ENCODE data around the gene TRIM52. TPM values are rescaled to one million over a fixed set of nuclear protein-coding genes. Genes with fewer than 3 reads are reported as not detected.

The TRIM52 gene
- total and polyA plus RNA-seq, 9 of the 15 experiments (the other 6 are each of a cell fraction or from before 2014, with no cell fraction given): 3.3 to 21.9 (median 13.5) TPM

GRCh38 chr5:181207960-181208253 lies 53.0 kb downstream of the TRIM52 start (continued):
- TF ChIP-seq, protein P1, sequence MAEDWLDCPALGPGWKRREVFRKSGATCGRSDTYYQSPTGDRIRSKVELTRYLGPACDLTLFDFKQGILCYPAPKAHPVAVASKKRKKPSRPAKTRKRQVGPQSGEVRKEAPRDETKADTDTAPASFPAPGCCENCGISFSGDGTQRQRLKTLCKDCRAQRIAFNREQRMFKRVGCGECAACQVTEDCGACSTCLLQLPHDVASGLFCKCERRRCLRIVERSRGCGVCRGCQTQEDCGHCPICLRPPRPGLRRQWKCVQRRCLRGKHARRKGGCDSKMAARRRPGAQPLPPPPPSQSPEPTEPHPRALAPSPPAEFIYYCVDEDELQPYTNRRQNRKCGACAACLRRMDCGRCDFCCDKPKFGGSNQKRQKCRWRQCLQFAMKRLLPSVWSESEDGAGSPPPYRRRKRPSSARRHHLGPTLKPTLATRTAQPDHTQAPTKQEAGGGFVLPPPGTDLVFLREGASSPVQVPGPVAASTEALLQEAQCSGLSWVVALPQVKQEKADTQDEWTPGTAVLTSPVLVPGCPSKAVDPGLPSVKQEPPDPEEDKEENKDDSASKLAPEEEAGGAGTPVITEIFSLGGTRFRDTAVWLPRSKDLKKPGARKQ (CRISPR knock-in tag; IDR thresholded peaks at IDR 0.05): 0 out of 2 replicates have a peak, but pooled peaks have one; percentile 18
- TF ChIP-seq BRD9 (IDR thresholded peaks at IDR 0.05; ENCODE audit: low read depth, partially characterized antibody) (peak; percentile 7), TEAD2 (tag; IDR thresholded peaks at IDR 0.05) (no peak), OTX1 (CRISPR knock-in tag; IDR thresholded peaks at IDR 0.05) (peak; percentile 45; the same call in 1 of the 2 replicates), ZNF274 (IDR thresholded peaks at IDR 0.05; ENCODE audit: borderline replicate concordance, low read depth, low read length) (0 out of 2 replicates have a peak, but pooled peaks have one; percentile 29), SMARCA5 (IDR thresholded peaks at IDR 0.05) (0 out of 2 replicates have a peak, but pooled peaks have one; percentile 16), NR0B1 (IDR thresholded peaks at IDR 0.05; ENCODE audit: partially characterized antibody) (no peak)
